K562 (cell line): ENCODE data around the gene PNPO.

Experiments
- HCFC1 ChIP-seq: IDR thresholded peaks from 2 replicates; pipeline ENCODE4 v1.6.1; 2012; ENCODE audit warnings: low read depth, low read length, improper control_type of control experiment
- HNRNPL ChIP-seq: fragments of 200-400 bp; formaldehyde crosslinking; IDR thresholded peaks from 2 replicates; pipeline ENCODE4 v1.6.1; 2017; ENCODE audit warnings: low read depth, mild to moderate bottlenecking, low read length
- MYBL2 ChIP-seq, 2 experiments: fragments of 450-650 bp in 1 of 2; sonication (generic) in 1 of 2; formaldehyde crosslinking in 1 of 2; IDR thresholded peaks; 2 replicates each; pipeline versions ENCODE4 v1.6.1 to v1.8.1; 2017 to 2022; ENCODE audit warnings: borderline replicate concordance in 1 of 2, inconsistent platforms in 1 of 2, low read depth in 1 of 2, mild to moderate bottlenecking in 1 of 2, missing genetic modification reagents in 1 of 2, moderate library complexity in 1 of 2
- TF ChIP-seq, protein P1 (sequence below), 2 experiments: fragments of 450-650 bp; formaldehyde crosslinking in 1 of 2; IDR thresholded peaks; 2 replicates each; pipeline versions ENCODE4 v1.4.0 to v1.6.1; 2014 to 2020; ENCODE audit warnings: mild to moderate bottlenecking in 2 of 2, borderline replicate concordance in 1 of 2, low read depth in 1 of 2
- TF ChIP-seq, protein P2 (sequence below): sonication (generic); formaldehyde crosslinking; IDR thresholded peaks from 2 replicates; pipeline ENCODE4 v1.8.1; 2023; ENCODE audit warnings: mild to moderate bottlenecking, missing genetic modification reagents

DNA sequence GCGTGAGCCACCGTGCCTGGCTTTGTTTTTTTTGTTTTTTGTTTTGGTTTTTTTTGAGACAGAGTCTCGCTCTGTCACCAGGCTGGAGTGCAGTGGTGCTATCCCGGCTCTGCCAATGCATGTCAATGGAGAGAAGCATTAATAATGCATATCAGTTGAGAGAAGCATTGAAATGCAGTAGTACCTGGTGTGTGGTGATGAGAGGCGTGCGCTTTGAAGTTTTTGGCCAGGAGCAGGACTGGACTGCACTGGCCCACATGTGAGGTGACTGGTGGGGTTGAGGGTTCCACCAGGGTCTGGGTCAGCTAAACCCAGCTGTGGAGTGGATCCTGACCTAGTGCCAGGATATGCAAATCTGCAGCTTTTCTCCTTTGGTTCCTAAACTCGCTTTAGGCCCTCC lies 39.9 kb upstream of the PNPO start:
- TF ChIP-seq, protein P1, sequence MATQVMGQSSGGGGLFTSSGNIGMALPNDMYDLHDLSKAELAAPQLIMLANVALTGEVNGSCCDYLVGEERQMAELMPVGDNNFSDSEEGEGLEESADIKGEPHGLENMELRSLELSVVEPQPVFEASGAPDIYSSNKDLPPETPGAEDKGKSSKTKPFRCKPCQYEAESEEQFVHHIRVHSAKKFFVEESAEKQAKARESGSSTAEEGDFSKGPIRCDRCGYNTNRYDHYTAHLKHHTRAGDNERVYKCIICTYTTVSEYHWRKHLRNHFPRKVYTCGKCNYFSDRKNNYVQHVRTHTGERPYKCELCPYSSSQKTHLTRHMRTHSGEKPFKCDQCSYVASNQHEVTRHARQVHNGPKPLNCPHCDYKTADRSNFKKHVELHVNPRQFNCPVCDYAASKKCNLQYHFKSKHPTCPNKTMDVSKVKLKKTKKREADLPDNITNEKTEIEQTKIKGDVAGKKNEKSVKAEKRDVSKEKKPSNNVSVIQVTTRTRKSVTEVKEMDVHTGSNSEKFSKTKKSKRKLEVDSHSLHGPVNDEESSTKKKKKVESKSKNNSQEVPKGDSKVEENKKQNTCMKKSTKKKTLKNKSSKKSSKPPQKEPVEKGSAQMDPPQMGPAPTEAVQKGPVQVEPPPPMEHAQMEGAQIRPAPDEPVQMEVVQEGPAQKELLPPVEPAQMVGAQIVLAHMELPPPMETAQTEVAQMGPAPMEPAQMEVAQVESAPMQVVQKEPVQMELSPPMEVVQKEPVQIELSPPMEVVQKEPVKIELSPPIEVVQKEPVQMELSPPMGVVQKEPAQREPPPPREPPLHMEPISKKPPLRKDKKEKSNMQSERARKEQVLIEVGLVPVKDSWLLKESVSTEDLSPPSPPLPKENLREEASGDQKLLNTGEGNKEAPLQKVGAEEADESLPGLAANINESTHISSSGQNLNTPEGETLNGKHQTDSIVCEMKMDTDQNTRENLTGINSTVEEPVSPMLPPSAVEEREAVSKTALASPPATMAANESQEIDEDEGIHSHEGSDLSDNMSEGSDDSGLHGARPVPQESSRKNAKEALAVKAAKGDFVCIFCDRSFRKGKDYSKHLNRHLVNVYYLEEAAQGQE (IDR thresholded peaks at IDR 0.05; ENCODE audit: borderline replicate concordance) = no peak
- TF ChIP-seq, protein P1 (CRISPR knock-in tag; IDR thresholded peaks at IDR 0.05; ENCODE audit: low read depth) = no peak
- TF ChIP-seq, protein P2, sequence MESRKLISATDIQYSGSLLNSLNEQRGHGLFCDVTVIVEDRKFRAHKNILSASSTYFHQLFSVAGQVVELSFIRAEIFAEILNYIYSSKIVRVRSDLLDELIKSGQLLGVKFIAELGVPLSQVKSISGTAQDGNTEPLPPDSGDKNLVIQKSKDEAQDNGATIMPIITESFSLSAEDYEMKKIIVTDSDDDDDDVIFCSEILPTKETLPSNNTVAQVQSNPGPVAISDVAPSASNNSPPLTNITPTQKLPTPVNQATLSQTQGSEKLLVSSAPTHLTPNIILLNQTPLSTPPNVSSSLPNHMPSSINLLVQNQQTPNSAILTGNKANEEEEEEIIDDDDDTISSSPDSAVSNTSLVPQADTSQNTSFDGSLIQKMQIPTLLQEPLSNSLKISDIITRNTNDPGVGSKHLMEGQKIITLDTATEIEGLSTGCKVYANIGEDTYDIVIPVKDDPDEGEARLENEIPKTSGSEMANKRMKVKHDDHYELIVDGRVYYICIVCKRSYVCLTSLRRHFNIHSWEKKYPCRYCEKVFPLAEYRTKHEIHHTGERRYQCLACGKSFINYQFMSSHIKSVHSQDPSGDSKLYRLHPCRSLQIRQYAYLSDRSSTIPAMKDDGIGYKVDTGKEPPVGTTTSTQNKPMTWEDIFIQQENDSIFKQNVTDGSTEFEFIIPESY (CRISPR knock-in tag) = no peak
- no peak for TF ChIP-seq MYBL2 (IDR thresholded peaks at IDR 0.05; ENCODE audit: low read depth)
- TF ChIP-seq MYBL2 (CRISPR knock-in tag; IDR thresholded peaks at IDR 0.05; ENCODE audit: borderline replicate concordance) = no peak
- TF ChIP-seq HCFC1 = no peak
- no peak for TF ChIP-seq HNRNPL
